DND-41 (cell line): Measurements from ENCODE around the gene PLEKHA5.

Experiments used
- CTCF ChIP-seq: IDR thresholded peaks from 2 replicates; pipeline ENCODE4 v1.5.1; 2012; ENCODE audit warnings: borderline replicate concordance, low read length, moderate library complexity, mild to moderate bottlenecking; ENCODE audit not compliant: poor library complexity, severe bottlenecking; ENCODE audit errors: extremely low read depth
- EZH2 ChIP-seq: IDR thresholded peaks from 3 replicates; pipeline ENCODE4 v1.6.1; 2012; ENCODE audit warnings: borderline replicate concordance, low read depth, mild to moderate bottlenecking, moderate library complexity, low read length, inconsistent platforms; ENCODE audit not compliant: severe bottlenecking

GRCh38 chr12:19277711-19278110 is 148.2 kb downstream of the PLEKHA5 start:
- TF ChIP-seq EZH2: no peak
- no peak for TF ChIP-seq CTCF
